CD14-positive monocyte (primary cell): ENCODE measurements around the gene HLA-DOB. TPM values are rescaled to one million over a fixed set of nuclear protein-coding genes. Genes with fewer than 3 reads are reported as not detected.

ENCODE experiments used
- DNase-seq, 3 donors: peaks; one replicate each; pipeline ENCODE4 v3.0.0-alpha.2; 2011 to 2022
- H2AFZ ChIP-seq: 2 replicates; pipeline ENCODE4 v1.6.0; 2012; ENCODE audit warnings: mild to moderate bottlenecking, low read depth, low read length, inconsistent platforms; ENCODE audit not compliant: insufficient read depth, poor library complexity, severe bottlenecking
- H3K27ac ChIP-seq, 2 donors: 1 replicate in 1 of 2; 2 replicates in 1 of 2; pipeline ENCODE4 v1.5.1; 2012 to 2013; ENCODE audit warnings: low read length in 2 of 2, control low read depth in 1 of 2, inconsistent platforms in 1 of 2, low read depth in 1 of 2, mild to moderate bottlenecking in 1 of 2
- H3K27me3 ChIP-seq, 2 donors: one replicate each; pipeline versions ENCODE4 v1.6.0 to v1.6.1; 2011 to 2013; ENCODE audit warnings: low read length in 2 of 2; ENCODE audit not compliant: control insufficient read depth in 2 of 2, insufficient read depth in 2 of 2
- H3K36me3 ChIP-seq, 2 donors: replicated peaks in 1 of 2; 1 replicate in 1 of 2; 2 replicates in 1 of 2; pipeline versions ENCODE4 v1.5.1 to v1.6.1; 2012 to 2013; ENCODE audit warnings: low read length in 2 of 2, control low read depth in 1 of 2, inconsistent platforms in 1 of 2, mild to moderate bottlenecking in 1 of 2; ENCODE audit not compliant: insufficient read depth in 2 of 2, control insufficient read depth in 1 of 2
- H3K4me1 ChIP-seq, 2 donors: 1 replicate in 1 of 2; 2 replicates in 1 of 2; pipeline versions ENCODE4 v1.5.1 to v1.6.1; 2012 to 2013; ENCODE audit warnings: low read length in 2 of 2, control low read depth in 1 of 2, inconsistent platforms in 1 of 2, mild to moderate bottlenecking in 1 of 2, moderate library complexity in 1 of 2; ENCODE audit not compliant: insufficient read depth in 2 of 2, control insufficient read depth in 1 of 2
- H3K4me2 ChIP-seq: replicated peaks from 2 replicates; pipeline ENCODE3; 2012; ENCODE audit warnings: low read length, moderate library complexity, mild to moderate bottlenecking; ENCODE audit not compliant: poor library complexity, severe bottlenecking; ENCODE audit errors: extremely low read depth
- H3K4me3 ChIP-seq, 3 experiments: fragments of 200-600 bp in 1 of 3; sonication (generic) in 1 of 3; replicated peaks in 1 of 3; 1 replicate in 2 of 3; 2 replicates in 1 of 3; pipeline ENCODE4 v1.5.1; 2011 to 2013; ENCODE audit warnings: low read length in 3 of 3, mild to moderate bottlenecking in 3 of 3, control low read depth in 2 of 3, low read depth in 2 of 3, inconsistent platforms in 1 of 3, moderate library complexity in 1 of 3
- H3K79me2 ChIP-seq: 2 replicates; pipeline ENCODE4 v1.6.0; 2012; ENCODE audit warnings: mild to moderate bottlenecking, control low read depth, inconsistent platforms, low read length, moderate library complexity; ENCODE audit not compliant: insufficient read depth
- H3K9ac ChIP-seq: 2 replicates; pipeline ENCODE4 v1.6.0; 2017; ENCODE audit warnings: low read length, mild to moderate bottlenecking; ENCODE audit not compliant: insufficient read depth, poor library complexity, severe bottlenecking
- H3K9me3 ChIP-seq, 2 donors: replicated peaks in 1 of 2; 1 replicate in 1 of 2; 2 replicates in 1 of 2; pipeline versions ENCODE4 v1.5.1 to v1.6.1; 2012 to 2013; ENCODE audit warnings: low read length in 2 of 2, control low read depth in 1 of 2; ENCODE audit not compliant: control insufficient read depth in 1 of 2, insufficient read depth in 1 of 2
- H4K20me1 ChIP-seq: 2 replicates; pipeline ENCODE4 v1.6.0; 2012; ENCODE audit warnings: mild to moderate bottlenecking, low read length, control low read depth, moderate library complexity; ENCODE audit not compliant: insufficient read depth
- H3K27ac Mint-ChIP-seq, 7 donors: one replicate each; pipeline ENCODE4 v1.8.0; 2020; ENCODE audit warnings: mild to moderate bottlenecking in 7 of 7, mixed read lengths in 7 of 7, moderate library complexity in 6 of 7, inconsistent platforms in 2 of 7
- H3K27me3 Mint-ChIP-seq, 3 donors: one replicate each; pipeline ENCODE4 v1.8.0; 2021 to 2022; ENCODE audit warnings: low read depth in 3 of 3, mild to moderate bottlenecking in 3 of 3, mixed read lengths in 3 of 3, moderate library complexity in 3 of 3, inconsistent platforms in 1 of 3
- H3K36me3 Mint-ChIP-seq, 2 donors: one replicate each; pipeline ENCODE4 v1.8.0; 2020; ENCODE audit warnings: mixed read lengths in 2 of 2, inconsistent platforms in 1 of 2, mild to moderate bottlenecking in 1 of 2
- H3K4me1 Mint-ChIP-seq: one replicate; pipeline ENCODE4 v1.8.0; 2020; ENCODE audit warnings: mild to moderate bottlenecking, mixed read lengths
- H3K4me3 Mint-ChIP-seq, 2 donors: one replicate each; pipeline ENCODE4 v1.8.0; 2020; ENCODE audit warnings: mild to moderate bottlenecking in 2 of 2, mixed read lengths in 2 of 2, moderate library complexity in 1 of 2
- H3K9me3 Mint-ChIP-seq, 7 donors: one replicate each; pipeline ENCODE4 v1.8.0; 2020 to 2022; ENCODE audit warnings: mixed read lengths in 7 of 7, mild to moderate bottlenecking in 6 of 7, moderate library complexity in 6 of 7, inconsistent platforms in 2 of 7
- CTCF ChIP-seq: fragments of 200-600 bp; IDR thresholded peaks from one replicate; pipeline ENCODE4 v1.8.0; 2022; ENCODE audit warnings: antibody characterized with exemption, mild to moderate bottlenecking
- WGBS: methylation state at CpG from one replicate; pipeline ENCODE4 v1.1.5; 2013; ENCODE audit warnings: missing lambda C conversion rate; ENCODE audit not compliant: insufficient coverage; 5-methylcytosine and 5-hydroxymethylcytosine counted together
- intact Hi-C, 2 donors: fragments of 100-400 bp; cut with micrococcal nuclease; formaldehyde crosslinking; loops; one replicate each; pipeline versions ENCODE4 v1.15.0 to v1.15.1; 2023
- polyA plus RNA-seq, 3 donors: library from polyadenylated mRNA; depleted of rRNA in 1 of 3; unstranded in 2 of 3; stranded (reverse) in 1 of 3; fragments of 300-500 nt in 2 of 3; fragments of >200 nt in 1 of 3; fragmentation: Illumina TruSeq in 2 of 3; gene quantifications; 1 replicate in 2 of 3; 2 replicates in 1 of 3; pipeline ENCODE4 v1.2.3, GENCODE V29; 2012 to 2021

Gene HLA-DOB
- polyA plus RNA-seq, 3 donors: 0.25 to 6.2 (median 0.64) TPM

- peak overlapping the region in 1 of 7 donors; percentile 63 for H3K27ac Mint-ChIP-seq
- H3K4me1 ChIP-seq: peaks cover 9 to 12% of the 10 kb centered on the region in 2 donors
Observed at GRCh38 chr6:32814145-32814544, 2.7 kb downstream of the HLA-DOB start.

GRCh38 chr6:32809171-32809570 lies 7.6 kb downstream of the HLA-DOB start:
- Histone ChIP-seq H3K4me2 (no peak overlapping the region), H3K27me3 (no peaks in the 10 kb centered on the region), H3K79me2 (no peaks in the 10 kb centered on the region), H3K36me3 (no peaks in the 10 kb centered on the region), H3K27ac (no peak overlapping the region), H3K4me3 (no peak overlapping the region), H2AFZ (no peak overlapping the region), H3K9me3 (no peaks in the 10 kb centered on the region), H3K4me1 (no peaks in the 10 kb centered on the region), H3K9ac (no peak overlapping the region), H4K20me1 (no peaks in the 10 kb centered on the region)
- no peak for TF ChIP-seq CTCF
- peaks cover 7% of the 10 kb centered on the region for H3K4me1 Mint-ChIP-seq
- H3K36me3 Mint-ChIP-seq: peaks cover 0 to 12% of the 10 kb centered on the region in 2 donors
- intact Hi-C loops: no loop called here
- H3K27me3 Mint-ChIP-seq: peaks cover 5 to 10% (median 6%) of the 10 kb centered on the region in 3 donors
- H3K27ac Mint-ChIP-seq: no peak overlapping the region
- no peak for DNase-seq
- no peak overlapping the region for H3K4me3 Mint-ChIP-seq
- WGBS: no CpG with 5 or more reads among the region's 1 CpG
- no peaks in the 10 kb centered on the region for H3K9me3 Mint-ChIP-seq

More at GRCh38 chr6:32814145-32814544, 2.7 kb downstream of the HLA-DOB start:
- no peak overlapping the region for H3K9ac ChIP-seq
- H3K4me1 Mint-ChIP-seq: peaks cover 13% of the 10 kb centered on the region
- no peak overlapping the region for H3K4me2 ChIP-seq
- H3K4me3 Mint-ChIP-seq: no peak overlapping the region
- H3K27me3 Mint-ChIP-seq: peaks cover 0 to 1% (median 0%) of the 10 kb centered on the region in 3 donors
- no peak overlapping the region for H3K27ac ChIP-seq
- H3K79me2 ChIP-seq: no peaks in the 10 kb centered on the region
- no peak for TF ChIP-seq CTCF
- DNase-seq: no peak
- 100% methylated on average over 1 of the region's 2 CpGs for WGBS
- H3K36me3 Mint-ChIP-seq: peaks cover 0 to 22% of the 10 kb centered on the region in 2 donors
- H3K9me3 ChIP-seq: no peaks in the 10 kb centered on the region
- H2AFZ ChIP-seq: no peak overlapping the region
- intact Hi-C loops: no loop called here
- no peaks in the 10 kb centered on the region for H3K9me3 Mint-ChIP-seq
- no peak overlapping the region for H3K4me3 ChIP-seq
- no peaks in the 10 kb centered on the region for H3K27me3 ChIP-seq
- no peaks in the 10 kb centered on the region for H4K20me1 ChIP-seq
- H3K36me3 ChIP-seq: no peaks in the 10 kb centered on the region
